Melanocyte of skin (primary cell): ENCODE measurements around the gene LRCH3. TPM values are rescaled to one million over a fixed set of nuclear protein-coding genes. Genes with fewer than 3 reads are reported as not detected.

ENCODE experiments used
- small RNA-seq, 2 donors: library from RNA; depleted of rRNA; stranded (forward); fragments of <200 nt; gene quantifications; one replicate each; pipeline ENCODE3, GENCODE V24; 2012
- total RNA-seq, 2 donors: library from RNA; depleted of rRNA; stranded (reverse); fragments of >200 nt; gene quantifications; 2 replicates each; pipeline ENCODE4 v1.2.3, GENCODE V29; 2012

The LRCH3 gene
- total RNA-seq = 10 to 100 TPM; 61.9 to 75.0 TPM

DNA sequence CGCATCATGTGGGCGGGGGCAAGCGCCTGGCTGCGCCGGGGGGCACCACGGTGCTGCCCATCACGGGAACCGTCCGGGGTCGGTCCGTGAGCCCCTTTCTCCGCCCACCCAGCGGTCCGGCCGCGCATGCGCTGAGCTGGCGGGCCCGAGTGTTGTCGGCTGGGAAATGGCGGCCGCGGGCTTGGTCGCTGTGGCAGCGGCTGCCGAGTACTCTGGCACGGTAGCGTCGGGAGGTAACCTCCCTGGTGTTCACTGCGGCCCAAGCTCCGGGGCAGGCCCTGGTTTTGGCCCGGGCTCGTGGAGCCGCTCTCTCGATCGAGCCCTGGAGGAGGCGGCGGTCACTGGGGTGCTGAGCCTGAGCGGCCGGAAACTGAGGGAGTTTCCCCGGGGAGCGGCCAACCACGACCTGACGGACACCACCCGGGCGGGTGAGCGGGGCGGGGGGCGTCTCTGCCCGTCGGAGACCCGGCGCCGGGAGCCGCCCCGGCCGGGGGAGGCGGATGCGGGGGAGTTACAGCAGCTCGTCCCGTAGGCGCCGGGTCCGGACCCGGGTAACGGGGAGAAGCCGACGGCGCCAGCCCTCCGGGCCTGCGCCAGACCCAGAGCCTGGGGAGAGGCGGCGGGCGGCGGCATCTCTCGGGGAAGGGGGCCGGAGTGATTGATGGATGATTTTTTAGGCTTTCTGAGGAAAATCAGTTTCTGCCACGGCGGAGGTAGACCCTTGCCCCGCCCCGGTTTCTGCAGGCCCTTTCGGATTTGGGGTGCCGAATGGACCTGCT, at the start of gene LRCH3:
Gene LRCH3, plus strand, starts transcription at position 142 of the 779 bp plus-strand sequence. Its CDS starts 25 bp downstream, at position 167.

DNA sequence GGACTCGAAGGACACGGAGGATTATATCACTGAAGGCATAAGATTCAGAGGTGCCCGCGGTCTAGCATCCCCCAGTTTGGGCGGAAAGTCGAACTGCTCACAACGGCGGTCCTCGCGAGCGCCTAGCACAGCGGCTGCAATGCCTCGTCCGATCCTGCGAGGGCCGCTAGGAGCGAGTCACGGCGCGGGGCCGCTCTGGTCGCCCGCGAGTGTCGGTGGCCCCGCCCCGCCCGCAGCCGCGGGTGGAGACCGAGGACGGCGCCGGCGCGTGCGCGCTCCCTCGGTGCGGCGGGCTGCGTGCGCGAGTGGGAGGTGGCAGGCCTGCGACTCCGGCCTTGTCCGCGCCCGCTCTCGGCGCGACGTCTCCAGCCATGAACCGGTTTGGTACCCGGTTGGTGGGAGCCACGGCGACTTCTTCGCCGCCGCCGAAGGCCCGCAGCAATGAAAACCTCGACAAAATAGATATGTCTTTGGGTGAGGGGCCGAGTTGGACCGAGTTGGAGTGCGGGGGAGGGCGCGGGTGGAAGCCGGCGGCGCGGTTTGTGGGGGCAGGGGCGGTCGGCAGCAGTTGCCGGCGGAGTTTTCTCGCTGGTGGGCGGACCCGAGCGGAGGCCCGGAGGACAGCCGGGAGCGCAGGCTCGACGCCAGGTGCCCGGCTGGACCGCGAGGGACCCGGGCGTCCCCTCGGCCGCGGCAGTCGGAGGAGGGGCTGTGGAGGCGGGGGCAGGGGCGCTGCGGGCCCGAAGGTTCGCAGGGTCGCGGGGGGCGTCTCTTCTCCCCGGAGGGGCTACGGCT, 41.3 kb upstream of the LRCH3 start, which contains the start of gene FYTTD1:
Gene FYTTD1, plus strand, starts transcription at position 283 of the 795 bp plus-strand sequence. Its CDS starts 89 bp downstream, at position 372.

Small RNAs within 50 kb of the gene (small RNA-seq; reads per million reads assigned to genes)
- 0 reads per million in 2 donors for gene RNU6-858P

Other genes with a start within 250 kb of the LRCH3 start
- 10 to 100 TPM; 22.3 to 24.8 TPM for gene BDH1, start 235.3 kb upstream of the LRCH3 start, total RNA-seq
- 10 to 100 TPM; 35.0 to 45.4 TPM for gene RUBCN, start 54.4 kb upstream of the LRCH3 start, total RNA-seq
- 10 to 100 TPM; 30.6 to 33.7 TPM for gene FYTTD1, start 41.4 kb upstream of the LRCH3 start, total RNA-seq
- 100 to 1,000 TPM; 263 to 343 TPM for gene RPL35A, start 158.9 kb downstream of the LRCH3 start, total RNA-seq
- 10 to 100 TPM in 1 of 2 donors, 1 to 10 TPM in 1; 7.3 to 11.7 TPM for gene LMLN, start 169.0 kb downstream of the LRCH3 start, total RNA-seq